OCI-LY1 (cell line): ENCODE results near the gene VIT.

ENCODE experiments used
- EZH2 ChIP-seq: fragments of 200-600 bp; sonication (generic), shearing (Covaris generic); IDR thresholded peaks from 2 replicates; pipeline ENCODE4 v1.8.0; 2017; ENCODE audit warnings: borderline replicate concordance, mixed run types, mild to moderate bottlenecking, antibody characterized with exemption, low read length, moderate library complexity, mixed read lengths
- TF ChIP-seq, protein P1 (sequence below): fragments of 200-600 bp; sonication (generic), shearing (Covaris generic); IDR thresholded peaks from 2 replicates; pipeline ENCODE4 v1.5.1; 2017; ENCODE audit warnings: mild to moderate bottlenecking, antibody characterized with exemption, low read length, moderate library complexity, mixed read lengths

DNA sequence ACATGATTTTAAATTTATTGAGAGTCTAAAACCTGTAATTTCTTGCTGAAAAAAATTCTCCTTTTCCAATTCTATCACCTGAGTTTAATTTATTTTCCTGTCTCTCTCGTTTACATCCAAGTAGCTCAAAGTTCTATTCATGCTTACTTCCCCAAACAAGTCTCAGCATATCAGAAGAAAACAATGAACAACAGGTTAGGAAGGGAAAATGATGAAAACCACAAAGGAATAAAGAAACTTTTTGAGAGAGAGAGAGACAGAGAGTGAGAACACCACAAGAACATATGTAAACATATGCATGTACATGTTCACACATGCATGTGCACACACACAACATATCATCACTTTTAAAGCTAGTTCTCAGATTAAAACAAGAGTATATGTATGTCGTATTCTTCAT, 157.7 kb downstream of the VIT start:
- TF ChIP-seq, protein P1, sequence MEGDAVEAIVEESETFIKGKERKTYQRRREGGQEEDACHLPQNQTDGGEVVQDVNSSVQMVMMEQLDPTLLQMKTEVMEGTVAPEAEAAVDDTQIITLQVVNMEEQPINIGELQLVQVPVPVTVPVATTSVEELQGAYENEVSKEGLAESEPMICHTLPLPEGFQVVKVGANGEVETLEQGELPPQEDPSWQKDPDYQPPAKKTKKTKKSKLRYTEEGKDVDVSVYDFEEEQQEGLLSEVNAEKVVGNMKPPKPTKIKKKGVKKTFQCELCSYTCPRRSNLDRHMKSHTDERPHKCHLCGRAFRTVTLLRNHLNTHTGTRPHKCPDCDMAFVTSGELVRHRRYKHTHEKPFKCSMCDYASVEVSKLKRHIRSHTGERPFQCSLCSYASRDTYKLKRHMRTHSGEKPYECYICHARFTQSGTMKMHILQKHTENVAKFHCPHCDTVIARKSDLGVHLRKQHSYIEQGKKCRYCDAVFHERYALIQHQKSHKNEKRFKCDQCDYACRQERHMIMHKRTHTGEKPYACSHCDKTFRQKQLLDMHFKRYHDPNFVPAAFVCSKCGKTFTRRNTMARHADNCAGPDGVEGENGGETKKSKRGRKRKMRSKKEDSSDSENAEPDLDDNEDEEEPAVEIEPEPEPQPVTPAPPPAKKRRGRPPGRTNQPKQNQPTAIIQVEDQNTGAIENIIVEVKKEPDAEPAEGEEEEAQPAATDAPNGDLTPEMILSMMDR = no peak
- no peak for TF ChIP-seq EZH2
